WTC11 (cell line): ENCODE data around the gene NR2F1. TPM values are rescaled to one million over a fixed set of nuclear protein-coding genes. Genes with fewer than 3 reads are reported as not detected.

Experiments
- ATAC-seq: fragments of 200-7000 bp; cut with Tn5 transposase; 2 replicates; pipeline ENCODE4 v1.10.0; 2021; ENCODE audit warnings: mild to moderate bottlenecking, moderate library complexity
- CTCF ChIA-PET: fragments of 300-600 bp; sonication (Branson Sonifier 250); formaldehyde crosslinking; loops from one replicate; lab custom pipeline; 2021; ENCODE audit warnings: antibody characterized with exemption; lab: Charles Lee
- POLR2A ChIA-PET: fragments of 350-600 bp; sonication (Branson Sonifier 250); formaldehyde crosslinking; loops from one replicate; lab custom pipeline; 2021; ENCODE audit warnings: antibody characterized with exemption; lab: Charles Lee
- DNase-seq: peaks from one replicate; pipeline ENCODE4 v3.0.0; 2021; ENCODE audit warnings: low spot score
- H3K27ac Mint-ChIP-seq: 2 replicates; pipeline ENCODE4 v1.8.0; 2021; ENCODE audit warnings: mixed read lengths
- H3K27me3 Mint-ChIP-seq: 2 replicates; pipeline ENCODE4 v1.8.0; 2021; ENCODE audit warnings: low read depth, mild to moderate bottlenecking, moderate library complexity, mixed read lengths
- H3K36me3 Mint-ChIP-seq: 2 replicates; pipeline ENCODE4 v1.8.0; 2021; ENCODE audit warnings: mixed read lengths
- H3K4me1 Mint-ChIP-seq: 2 replicates; pipeline ENCODE4 v1.8.0; 2022; ENCODE audit warnings: mixed read lengths
- H3K4me3 Mint-ChIP-seq: 2 replicates; pipeline ENCODE4 v1.8.0; 2021; ENCODE audit warnings: mild to moderate bottlenecking, moderate library complexity, mixed read lengths
- H3K9me3 Mint-ChIP-seq: 2 replicates; pipeline ENCODE4 v1.8.0; 2021; ENCODE audit warnings: mixed read lengths
- CBFB ChIP-seq: sonication (generic); formaldehyde crosslinking; IDR thresholded peaks from 2 replicates; pipeline ENCODE4 v1.8.1; 2022; ENCODE audit warnings: mild to moderate bottlenecking, low read depth, missing genetic modification reagents
- CTCF ChIP-seq: fragments of 200-600 bp; IDR thresholded peaks from 2 replicates; pipeline ENCODE4 v1.8.0; 2022; ENCODE audit warnings: antibody characterized with exemption
- ERG ChIP-seq: fragments of 250-450 bp; sonication (Bioruptor Pico); IDR thresholded peaks from 2 replicates; pipeline ENCODE4 v1.8.0; 2021; ENCODE audit warnings: mild to moderate bottlenecking
- FOXK1 ChIP-seq: sonication (generic); formaldehyde crosslinking; IDR thresholded peaks from 2 replicates; pipeline ENCODE4 v1.8.0; 2022; ENCODE audit warnings: mild to moderate bottlenecking, moderate library complexity, missing genetic modification reagents
- GTF2I ChIP-seq: fragments of 250-450 bp; sonication (Bioruptor Pico); conservative IDR thresholded peaks from 2 replicates; pipeline ENCODE4 v1.4.0; 2021; ENCODE audit warnings: mild to moderate bottlenecking
- MXD4 ChIP-seq: fragments of 250-450 bp; sonication (Bioruptor Pico); IDR thresholded peaks from 2 replicates; pipeline ENCODE4 v1.8.0; 2021; ENCODE audit warnings: mild to moderate bottlenecking, moderate library complexity, borderline replicate concordance
- NFATC4 ChIP-seq: fragments of 250-450 bp; sonication (Bioruptor Pico); IDR thresholded peaks from 2 replicates; pipeline ENCODE4 v1.9.0; 2021; ENCODE audit warnings: mild to moderate bottlenecking
- NR2C2 ChIP-seq: sonication (generic); formaldehyde crosslinking; IDR thresholded peaks from 2 replicates; pipeline ENCODE4 v1.8.0; 2022; ENCODE audit warnings: mild to moderate bottlenecking, missing genetic modification reagents
- SOX15 ChIP-seq: fragments of 250-450 bp; sonication (Bioruptor Pico); IDR thresholded peaks from 2 replicates; pipeline ENCODE4 v1.9.0; 2021; ENCODE audit warnings: mild to moderate bottlenecking
- TEAD4 ChIP-seq: sonication (generic); formaldehyde crosslinking; IDR thresholded peaks from 2 replicates; pipeline ENCODE4 v1.8.0; 2022; ENCODE audit warnings: mild to moderate bottlenecking, missing genetic modification reagents
- TP53 ChIP-seq: sonication (generic); formaldehyde crosslinking; IDR thresholded peaks from 2 replicates; pipeline ENCODE4 v1.8.1; 2023; ENCODE audit warnings: mild to moderate bottlenecking, missing genetic modification reagents
- ZBTB21 ChIP-seq: sonication (generic); formaldehyde crosslinking; IDR thresholded peaks from 2 replicates; pipeline ENCODE4 v1.8.1; 2023; ENCODE audit warnings: mild to moderate bottlenecking, missing genetic modification reagents, borderline replicate concordance
- ZNF121 ChIP-seq: sonication (generic); formaldehyde crosslinking; IDR thresholded peaks from 2 replicates; pipeline ENCODE4 v1.8.0; 2023; ENCODE audit warnings: missing genetic modification reagents
- ZNF512 ChIP-seq: sonication (generic); formaldehyde crosslinking; IDR thresholded peaks from 2 replicates; pipeline ENCODE4 v1.8.1; 2022; ENCODE audit warnings: missing genetic modification reagents, borderline replicate concordance
- ZNF671 ChIP-seq: fragments of 250-450 bp; sonication (Bioruptor Pico); IDR thresholded peaks from 2 replicates; pipeline ENCODE4 v1.8.0; 2021; ENCODE audit warnings: mild to moderate bottlenecking
- total RNA-seq: library from RNA; stranded (reverse); gene quantifications from 3 replicates; pipeline ENCODE4 v1.2.3, GENCODE V29; 2021
- TF ChIP-seq, protein P1 (sequence below): sonication (generic); formaldehyde crosslinking; IDR thresholded peaks from 2 replicates; pipeline ENCODE4 v1.8.1; 2022; ENCODE audit warnings: mild to moderate bottlenecking, moderate library complexity, missing genetic modification reagents
- TF ChIP-seq, protein P2 (sequence below): sonication (generic); formaldehyde crosslinking; IDR thresholded peaks from 2 replicates; pipeline ENCODE4 v1.8.0; 2023; ENCODE audit warnings: missing genetic modification reagents, mild to moderate bottlenecking, borderline replicate concordance
- TF ChIP-seq, protein P3 (sequence below): sonication (generic); formaldehyde crosslinking; conservative IDR thresholded peaks from 2 replicates; pipeline ENCODE4 v1.8.1; 2023; ENCODE audit warnings: mild to moderate bottlenecking, low read depth, missing genetic modification reagents, moderate library complexity

Gene NR2F1
- total RNA-seq, 1 experiment from 2014 or later: 0.31 TPM

DNA sequence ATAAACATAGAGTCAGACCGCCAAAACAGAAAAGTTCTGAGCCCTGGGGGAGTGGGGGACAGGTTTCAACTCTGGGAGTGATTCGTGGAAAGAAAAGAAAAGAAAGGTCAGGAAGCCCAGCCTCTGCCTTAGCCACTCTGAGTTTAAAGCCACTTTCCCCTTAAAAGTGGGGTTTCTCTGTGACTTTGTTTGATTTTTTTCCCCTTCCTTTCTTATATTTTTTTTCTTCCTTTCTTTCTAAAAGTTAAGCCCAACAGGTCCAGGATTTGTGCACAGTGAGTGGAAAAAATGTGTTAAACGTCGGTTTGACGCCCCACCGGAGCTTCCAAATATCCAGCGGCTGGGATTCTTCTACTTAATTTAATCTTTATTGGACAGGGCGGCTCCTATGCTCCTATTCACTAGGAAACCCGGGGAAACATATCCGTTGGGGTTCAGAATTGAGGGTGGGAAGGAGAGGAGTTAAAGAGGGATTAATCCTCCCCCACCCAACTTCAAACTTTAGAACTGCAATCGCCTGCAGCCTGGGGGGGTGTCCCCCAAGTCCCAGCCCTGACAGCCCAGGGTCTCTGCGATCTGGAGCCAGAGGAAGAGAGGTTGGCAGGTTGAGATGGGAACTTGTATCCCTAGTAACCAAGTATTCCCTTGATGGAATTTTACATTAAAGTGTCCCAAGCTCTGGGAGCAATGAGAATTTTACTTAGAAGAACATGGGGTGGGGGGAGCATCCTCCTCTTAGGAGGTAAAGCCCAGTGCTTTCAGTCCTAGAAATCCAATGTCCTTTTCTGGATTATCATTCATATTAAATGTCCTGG is 8.3 kb upstream of the NR2F1 start:
- Mint-ChIP-seq H3K4me1 (peaks cover 56% of the 10 kb centered on the region), H3K9me3 (no peaks in the 10 kb centered on the region), H3K27ac (no peak overlapping the region), H3K27me3 (no peaks in the 10 kb centered on the region), H3K36me3 (no peaks in the 10 kb centered on the region), H3K4me3 (no peak overlapping the region)
- ATAC-seq (no peak), DNase-seq (no peak)
- ChIA-PET POLR2A (no interaction called here), CTCF (no interaction called here)
- no peak for TF ChIP-seq ZNF121 (CRISPR knock-in tag)
- TF ChIP-seq SOX15: no peak
- TF ChIP-seq MXD4 (CRISPR knock-in tag): no peak
- no peak for TF ChIP-seq ZNF671 (CRISPR knock-in tag)
- TF ChIP-seq, protein P1, sequence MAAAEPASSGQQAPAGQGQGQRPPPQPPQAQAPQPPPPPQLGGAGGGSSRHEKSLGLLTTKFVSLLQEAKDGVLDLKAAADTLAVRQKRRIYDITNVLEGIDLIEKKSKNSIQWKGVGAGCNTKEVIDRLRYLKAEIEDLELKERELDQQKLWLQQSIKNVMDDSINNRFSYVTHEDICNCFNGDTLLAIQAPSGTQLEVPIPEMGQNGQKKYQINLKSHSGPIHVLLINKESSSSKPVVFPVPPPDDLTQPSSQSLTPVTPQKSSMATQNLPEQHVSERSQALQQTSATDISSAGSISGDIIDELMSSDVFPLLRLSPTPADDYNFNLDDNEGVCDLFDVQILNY (CRISPR knock-in tag): no peak
- no peak for TF ChIP-seq ZBTB21
- TF ChIP-seq NR2C2 (CRISPR knock-in tag): no peak
- no peak for TF ChIP-seq NFATC4 (CRISPR knock-in tag)
- TF ChIP-seq CTCF: no peak
- no peak for TF ChIP-seq FOXK1 (CRISPR knock-in tag)
- TF ChIP-seq, protein P2, sequence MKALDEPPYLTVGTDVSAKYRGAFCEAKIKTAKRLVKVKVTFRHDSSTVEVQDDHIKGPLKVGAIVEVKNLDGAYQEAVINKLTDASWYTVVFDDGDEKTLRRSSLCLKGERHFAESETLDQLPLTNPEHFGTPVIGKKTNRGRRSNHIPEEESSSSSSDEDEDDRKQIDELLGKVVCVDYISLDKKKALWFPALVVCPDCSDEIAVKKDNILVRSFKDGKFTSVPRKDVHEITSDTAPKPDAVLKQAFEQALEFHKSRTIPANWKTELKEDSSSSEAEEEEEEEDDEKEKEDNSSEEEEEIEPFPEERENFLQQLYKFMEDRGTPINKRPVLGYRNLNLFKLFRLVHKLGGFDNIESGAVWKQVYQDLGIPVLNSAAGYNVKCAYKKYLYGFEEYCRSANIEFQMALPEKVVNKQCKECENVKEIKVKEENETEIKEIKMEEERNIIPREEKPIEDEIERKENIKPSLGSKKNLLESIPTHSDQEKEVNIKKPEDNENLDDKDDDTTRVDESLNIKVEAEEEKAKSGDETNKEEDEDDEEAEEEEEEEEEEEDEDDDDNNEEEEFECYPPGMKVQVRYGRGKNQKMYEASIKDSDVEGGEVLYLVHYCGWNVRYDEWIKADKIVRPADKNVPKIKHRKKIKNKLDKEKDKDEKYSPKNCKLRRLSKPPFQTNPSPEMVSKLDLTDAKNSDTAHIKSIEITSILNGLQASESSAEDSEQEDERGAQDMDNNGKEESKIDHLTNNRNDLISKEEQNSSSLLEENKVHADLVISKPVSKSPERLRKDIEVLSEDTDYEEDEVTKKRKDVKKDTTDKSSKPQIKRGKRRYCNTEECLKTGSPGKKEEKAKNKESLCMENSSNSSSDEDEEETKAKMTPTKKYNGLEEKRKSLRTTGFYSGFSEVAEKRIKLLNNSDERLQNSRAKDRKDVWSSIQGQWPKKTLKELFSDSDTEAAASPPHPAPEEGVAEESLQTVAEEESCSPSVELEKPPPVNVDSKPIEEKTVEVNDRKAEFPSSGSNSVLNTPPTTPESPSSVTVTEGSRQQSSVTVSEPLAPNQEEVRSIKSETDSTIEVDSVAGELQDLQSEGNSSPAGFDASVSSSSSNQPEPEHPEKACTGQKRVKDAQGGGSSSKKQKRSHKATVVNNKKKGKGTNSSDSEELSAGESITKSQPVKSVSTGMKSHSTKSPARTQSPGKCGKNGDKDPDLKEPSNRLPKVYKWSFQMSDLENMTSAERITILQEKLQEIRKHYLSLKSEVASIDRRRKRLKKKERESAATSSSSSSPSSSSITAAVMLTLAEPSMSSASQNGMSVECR (CRISPR knock-in tag): no peak
- TF ChIP-seq GTF2I (CRISPR knock-in tag): no peak
- TF ChIP-seq ZNF512 (CRISPR knock-in tag): no peak
- no peak for TF ChIP-seq TP53 (CRISPR knock-in tag)
- TF ChIP-seq TEAD4 (CRISPR knock-in tag): no peak
- no peak for TF ChIP-seq ERG
- TF ChIP-seq, protein P3, sequence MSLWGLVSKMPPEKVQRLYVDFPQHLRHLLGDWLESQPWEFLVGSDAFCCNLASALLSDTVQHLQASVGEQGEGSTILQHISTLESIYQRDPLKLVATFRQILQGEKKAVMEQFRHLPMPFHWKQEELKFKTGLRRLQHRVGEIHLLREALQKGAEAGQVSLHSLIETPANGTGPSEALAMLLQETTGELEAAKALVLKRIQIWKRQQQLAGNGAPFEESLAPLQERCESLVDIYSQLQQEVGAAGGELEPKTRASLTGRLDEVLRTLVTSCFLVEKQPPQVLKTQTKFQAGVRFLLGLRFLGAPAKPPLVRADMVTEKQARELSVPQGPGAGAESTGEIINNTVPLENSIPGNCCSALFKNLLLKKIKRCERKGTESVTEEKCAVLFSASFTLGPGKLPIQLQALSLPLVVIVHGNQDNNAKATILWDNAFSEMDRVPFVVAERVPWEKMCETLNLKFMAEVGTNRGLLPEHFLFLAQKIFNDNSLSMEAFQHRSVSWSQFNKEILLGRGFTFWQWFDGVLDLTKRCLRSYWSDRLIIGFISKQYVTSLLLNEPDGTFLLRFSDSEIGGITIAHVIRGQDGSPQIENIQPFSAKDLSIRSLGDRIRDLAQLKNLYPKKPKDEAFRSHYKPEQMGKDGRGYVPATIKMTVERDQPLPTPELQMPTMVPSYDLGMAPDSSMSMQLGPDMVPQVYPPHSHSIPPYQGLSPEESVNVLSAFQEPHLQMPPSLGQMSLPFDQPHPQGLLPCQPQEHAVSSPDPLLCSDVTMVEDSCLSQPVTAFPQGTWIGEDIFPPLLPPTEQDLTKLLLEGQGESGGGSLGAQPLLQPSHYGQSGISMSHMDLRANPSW (CRISPR knock-in tag): no peak
- no peak for TF ChIP-seq CBFB (CRISPR knock-in tag)
